IPS-15b (cell line): ENCODE data around the gene FMO2.

ENCODE experiments used
- H3K27me3 ChIP-seq: one replicate; pipeline ENCODE4 v1.6.1; 2013; ENCODE audit warnings: low read length; ENCODE audit not compliant: control insufficient read depth, insufficient read depth
- H3K36me3 ChIP-seq: one replicate; pipeline ENCODE4 v1.6.1; 2013; ENCODE audit warnings: low read length; ENCODE audit not compliant: control insufficient read depth, insufficient read depth
- H3K4me1 ChIP-seq: one replicate; pipeline ENCODE4 v1.6.1; 2013; ENCODE audit warnings: mild to moderate bottlenecking, low read length; ENCODE audit not compliant: control insufficient read depth, insufficient read depth
- H3K4me3 ChIP-seq: one replicate; pipeline ENCODE4 v1.5.1; 2013; ENCODE audit warnings: low read depth, low read length
- H3K9ac ChIP-seq: one replicate; pipeline ENCODE4 v1.6.1; 2013; ENCODE audit warnings: low read depth, mild to moderate bottlenecking, low read length
- H3K9me3 ChIP-seq: one replicate; pipeline ENCODE4 v1.6.1; 2013; ENCODE audit warnings: mild to moderate bottlenecking, low read length; ENCODE audit not compliant: control insufficient read depth, insufficient read depth

Gene FMO2

GRCh38 chr1:171210355-171210754, 25.3 kb downstream of the FMO2 start:
- Histone ChIP-seq H3K9me3 (no peaks in the 10 kb centered on the region), H3K9ac (no peak overlapping the region), H3K36me3 (no peaks in the 10 kb centered on the region), H3K27me3 (peaks cover 4% of the 10 kb centered on the region), H3K4me3 (no peak overlapping the region), H3K4me1 (peaks cover 21% of the 10 kb centered on the region)

GRCh38 chr1:171212607-171213351, 27.7 kb downstream of the FMO2 start:
- Histone ChIP-seq H3K36me3 (no peaks in the 10 kb centered on the region), H3K9ac (no peak overlapping the region), H3K4me3 (no peak overlapping the region)

GRCh38 chr1:171213559-171214454, 28.7 kb downstream of the FMO2 start:
- Histone ChIP-seq H3K4me1 (peaks cover 24% of the 10 kb centered on the region), H3K4me3 (no peak overlapping the region), H3K27me3 (peaks cover 4% of the 10 kb centered on the region), H3K36me3 (no peaks in the 10 kb centered on the region), H3K9me3 (no peaks in the 10 kb centered on the region), H3K9ac (no peak overlapping the region)

More at GRCh38 chr1:171212607-171213351, 27.7 kb downstream of the FMO2 start:
- no peaks in the 10 kb centered on the region for H3K9me3 ChIP-seq
- H3K4me1 ChIP-seq, result peaks cover 21% of the 10 kb centered on the region
- H3K27me3 ChIP-seq, result peaks cover 4% of the 10 kb centered on the region

GRCh38 chr1:171217658-171218443, 32.8 kb downstream of the FMO2 start:
- peaks cover 37% of the 10 kb centered on the region for H3K4me1 ChIP-seq
- no peak overlapping the region for H3K9ac ChIP-seq
- H3K27me3 ChIP-seq, result peaks cover 2% of the 10 kb centered on the region
- H3K4me3 ChIP-seq, result no peak overlapping the region
- H3K36me3 ChIP-seq, result no peaks in the 10 kb centered on the region
- H3K9me3 ChIP-seq, result no peaks in the 10 kb centered on the region

GRCh38 chr1:171218661-171219060, 33.6 kb downstream of the FMO2 start:
- Histone ChIP-seq H3K4me1 (peaks cover 34% of the 10 kb centered on the region), H3K9ac (no peak overlapping the region), H3K36me3 (no peaks in the 10 kb centered on the region), H3K27me3 (no peaks in the 10 kb centered on the region), H3K9me3 (no peaks in the 10 kb centered on the region), H3K4me3 (no peak overlapping the region)

- Histone ChIP-seq H3K9me3 (no peaks in the 10 kb centered on the region), H3K4me1 (peaks cover 33% of the 10 kb centered on the region), H3K9ac (peak overlapping the region; percentile 61), H3K36me3 (no peaks in the 10 kb centered on the region), H3K4me3 (peak overlapping the region; percentile 23), H3K27me3 (no peaks in the 10 kb centered on the region)
These were observed 34.4 kb downstream of the FMO2 start for GRCh38 chr1:171219346-171220080.

GRCh38 chr1:171220081-171220420, 35.0 kb downstream of the FMO2 start:
- no peaks in the 10 kb centered on the region for H3K36me3 ChIP-seq
- peak overlapping the region; percentile 61 for H3K9ac ChIP-seq
- H3K27me3 ChIP-seq, result no peaks in the 10 kb centered on the region
- peaks cover 33% of the 10 kb centered on the region for H3K4me1 ChIP-seq
- peak overlapping the region; percentile 45 for H3K4me3 ChIP-seq
- no peaks in the 10 kb centered on the region for H3K9me3 ChIP-seq

- peak overlapping the region; percentile 48 for H3K9ac ChIP-seq
These were observed 35.5 kb downstream of the FMO2 start for GRCh38 chr1:171220581-171221054.

GRCh38 chr1:171221665-171222591, 36.8 kb downstream of the FMO2 start:
- Histone ChIP-seq H3K4me1 (peaks cover 33% of the 10 kb centered on the region), H3K9me3 (no peaks in the 10 kb centered on the region), H3K36me3 (no peaks in the 10 kb centered on the region), H3K4me3 (no peak overlapping the region), H3K9ac (no peak overlapping the region), H3K27me3 (no peaks in the 10 kb centered on the region)

More at GRCh38 chr1:171220581-171221054, 35.5 kb downstream of the FMO2 start:
- Histone ChIP-seq H3K27me3 (no peaks in the 10 kb centered on the region), H3K4me1 (peaks cover 33% of the 10 kb centered on the region), H3K36me3 (no peaks in the 10 kb centered on the region), H3K9me3 (no peaks in the 10 kb centered on the region), H3K4me3 (peak overlapping the region; percentile 45)

GRCh38 chr1:171222936-171223335, 37.8 kb downstream of the FMO2 start:
- no peaks in the 10 kb centered on the region for H3K27me3 ChIP-seq
- H3K4me1 ChIP-seq, result peaks cover 33% of the 10 kb centered on the region
- H3K9me3 ChIP-seq, result no peaks in the 10 kb centered on the region
- H3K9ac ChIP-seq, result no peak overlapping the region
- no peaks in the 10 kb centered on the region for H3K36me3 ChIP-seq
- H3K4me3 ChIP-seq, result no peak overlapping the region
